IgD-negative memory B cell (primary cell): Measurements from ENCODE around the gene RASD1. TPM values are rescaled to one million over a fixed set of nuclear protein-coding genes. Genes with fewer than 3 reads are reported as not detected.
A peak's percentile ranks its signal among the peaks of the same experiment; 100 is the strongest.

Source experiments
- H3K27ac Mint-ChIP-seq, 3 donors: one replicate each; pipeline ENCODE4 v1.8.0; 2020 to 2022; ENCODE audit warnings: mild to moderate bottlenecking in 3 of 3, mixed read lengths in 3 of 3, moderate library complexity in 1 of 3
- H3K27me3 Mint-ChIP-seq: one replicate; pipeline ENCODE4 v1.8.0; 2021; ENCODE audit warnings: mixed read lengths
- H3K36me3 Mint-ChIP-seq: one replicate; pipeline ENCODE4 v1.8.0; 2020; ENCODE audit warnings: mild to moderate bottlenecking, mixed read lengths
- H3K4me1 Mint-ChIP-seq, 3 donors: one replicate each; pipeline ENCODE4 v1.8.0; 2020 to 2022; ENCODE audit warnings: mixed read lengths in 3 of 3, mild to moderate bottlenecking in 1 of 3
- H3K4me3 Mint-ChIP-seq, 4 donors: one replicate each; pipeline ENCODE4 v1.8.0; 2020 to 2022; ENCODE audit warnings: mild to moderate bottlenecking in 4 of 4, mixed read lengths in 4 of 4, moderate library complexity in 3 of 4
- H3K9me3 Mint-ChIP-seq, 3 donors: one replicate each; pipeline ENCODE4 v1.8.0; 2020 to 2021; ENCODE audit warnings: mixed read lengths in 3 of 3, mild to moderate bottlenecking in 1 of 3
- polyA plus RNA-seq: library from polyadenylated mRNA; unstranded; fragments of 300-500 nt; fragmentation: Illumina TruSeq; gene quantifications from one replicate; pipeline ENCODE4 v1.2.3, GENCODE V29; 2021

The RASD1 gene, protein sequence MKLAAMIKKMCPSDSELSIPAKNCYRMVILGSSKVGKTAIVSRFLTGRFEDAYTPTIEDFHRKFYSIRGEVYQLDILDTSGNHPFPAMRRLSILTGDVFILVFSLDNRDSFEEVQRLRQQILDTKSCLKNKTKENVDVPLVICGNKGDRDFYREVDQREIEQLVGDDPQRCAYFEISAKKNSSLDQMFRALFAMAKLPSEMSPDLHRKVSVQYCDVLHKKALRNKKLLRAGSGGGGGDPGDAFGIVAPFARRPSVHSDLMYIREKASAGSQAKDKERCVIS
- polyA plus RNA-seq, result 0.73 TPM

DNA sequence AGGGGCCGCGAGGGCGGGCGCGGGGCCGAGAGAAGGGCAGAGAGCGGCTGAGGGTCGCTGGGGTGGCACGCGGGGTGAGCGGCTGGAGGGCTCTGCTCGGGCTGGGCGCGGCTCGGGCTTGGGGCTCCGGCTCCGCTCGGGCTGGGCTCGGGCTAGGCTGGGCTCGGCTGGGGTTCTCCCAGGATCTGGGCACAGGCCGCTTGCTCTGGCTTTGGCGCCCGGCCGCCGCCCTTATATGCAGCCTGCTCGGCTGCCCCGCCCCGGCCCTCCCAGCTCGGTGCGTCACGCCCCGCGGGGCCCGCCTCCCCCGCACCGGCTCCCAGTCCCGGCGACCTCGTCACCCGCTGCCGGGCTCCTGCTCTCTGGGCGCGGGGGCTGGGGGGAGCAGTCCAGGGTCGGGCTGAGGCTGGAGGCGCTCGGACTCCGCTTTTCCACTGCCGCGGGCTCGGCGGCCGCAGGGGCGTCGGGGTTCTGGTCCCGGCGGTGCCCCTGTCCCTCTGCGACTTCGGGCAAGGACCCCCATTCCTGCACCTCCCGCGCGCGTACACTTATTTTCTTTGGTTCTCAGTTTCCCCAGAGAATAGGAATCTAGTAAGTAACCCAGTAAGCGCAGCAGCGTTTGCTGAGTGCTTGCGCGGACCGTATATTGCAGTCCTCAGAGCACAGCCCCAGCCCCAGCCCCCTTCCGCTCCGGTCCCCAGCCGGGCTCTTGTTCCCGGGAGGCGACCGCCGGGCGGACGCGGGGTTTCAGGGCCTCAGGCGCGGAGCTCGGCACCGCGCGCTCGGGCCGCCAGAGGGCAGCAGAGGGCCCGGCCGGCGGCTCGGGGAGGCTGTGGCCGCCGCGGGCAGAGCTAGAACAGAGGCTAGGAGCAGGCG is at the start of gene RASD1:
TSS of gene RASD1 (minus strand) at position 207 of the 876 bp plus-strand sequence. CDS start 214 bp downstream, outside the sequence.
- Mint-ChIP-seq H3K4me1 (peaks cover 0 to 9% (median 8%) of the 10 kb centered on the region in 3 donors), H3K4me3 (peak within 1 kb of the TSS; percentile 77 to 95 (median 85)), H3K9me3 (no peaks in the 10 kb centered on the region), H3K36me3 (no peaks in the 10 kb centered on the region), H3K27ac (no peak within 1 kb of the TSS), H3K27me3 (peaks cover 16% of the 10 kb centered on the region)

DNA sequence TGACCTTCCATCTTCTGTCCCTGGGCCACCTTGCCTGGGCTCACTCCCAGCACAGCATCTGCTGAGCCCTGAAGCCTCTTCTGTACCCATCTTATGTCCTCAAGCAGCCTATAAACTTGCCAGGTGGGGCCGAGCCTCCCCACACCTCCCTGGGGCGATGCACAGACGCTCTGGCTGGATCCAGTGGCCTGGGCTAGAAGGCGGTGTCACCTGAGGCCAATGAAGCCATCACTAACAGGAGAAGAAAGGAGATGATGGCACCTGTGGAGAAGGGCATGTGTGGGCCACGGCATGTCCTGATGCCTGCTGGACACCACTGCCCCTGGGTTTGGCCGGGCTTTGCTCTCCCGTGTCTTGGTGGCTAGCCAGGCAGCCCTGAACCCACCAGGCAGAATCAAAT is 49.8 kb upstream of the RASD1 start:
- no peak overlapping the region for H3K27ac Mint-ChIP-seq
- H3K9me3 Mint-ChIP-seq, result no peaks in the 10 kb centered on the region
- no peaks in the 10 kb centered on the region for H3K27me3 Mint-ChIP-seq

DNA sequence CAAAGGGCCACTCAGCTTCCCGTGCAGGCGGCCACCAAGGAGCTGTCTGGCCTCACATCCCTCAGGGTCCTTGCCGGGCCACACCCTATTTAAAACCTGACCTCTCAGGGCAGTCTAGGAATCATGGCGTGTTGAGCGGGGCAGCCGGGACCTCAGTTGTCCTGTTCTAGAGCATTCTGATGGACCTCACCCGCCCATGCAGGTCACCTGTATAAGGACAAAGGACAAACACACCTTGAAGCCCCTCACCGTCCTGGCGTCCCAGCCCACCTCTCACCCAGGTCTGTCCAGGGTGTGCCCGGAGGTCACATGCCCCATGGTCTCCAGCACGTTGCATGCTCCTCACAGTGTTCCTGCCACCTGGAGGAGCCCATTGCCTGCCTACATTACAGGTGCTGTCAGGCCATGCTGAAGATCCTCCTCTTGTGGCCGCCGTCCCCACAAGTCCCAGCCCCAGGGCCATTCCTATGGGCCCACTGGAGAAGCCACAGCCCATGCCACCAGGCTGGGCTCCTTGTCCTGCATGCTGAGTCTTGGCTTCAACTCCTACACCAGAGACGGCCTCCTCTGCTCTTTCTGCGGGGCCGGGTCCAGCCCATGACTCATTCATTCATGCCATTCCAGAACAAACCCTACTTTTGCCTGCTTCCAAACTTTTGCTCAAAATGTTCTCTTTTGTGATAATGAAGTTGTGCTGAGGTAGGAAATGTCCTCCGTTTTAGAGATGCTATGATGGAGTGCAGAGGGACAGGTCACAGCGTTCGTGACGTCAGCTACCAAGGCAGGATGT is 49.0 kb upstream of the RASD1 start:
- Mint-ChIP-seq H3K36me3 (peaks cover 5% of the 10 kb centered on the region), H3K27ac (peak overlapping the region in 1 of 3 donors; percentile 31), H3K9me3 (no peaks in the 10 kb centered on the region), H3K4me3 (no peak overlapping the region), H3K4me1 (peaks cover 0 to 2% (median 0%) of the 10 kb centered on the region in 3 donors), H3K27me3 (no peaks in the 10 kb centered on the region)

More for the DNA sequence above, 49.8 kb upstream of the RASD1 start:
- Mint-ChIP-seq H3K36me3 (peaks cover 8% of the 10 kb centered on the region), H3K4me3 (no peak overlapping the region), H3K4me1 (peaks cover 0 to 2% (median 0%) of the 10 kb centered on the region in 3 donors)

DNA sequence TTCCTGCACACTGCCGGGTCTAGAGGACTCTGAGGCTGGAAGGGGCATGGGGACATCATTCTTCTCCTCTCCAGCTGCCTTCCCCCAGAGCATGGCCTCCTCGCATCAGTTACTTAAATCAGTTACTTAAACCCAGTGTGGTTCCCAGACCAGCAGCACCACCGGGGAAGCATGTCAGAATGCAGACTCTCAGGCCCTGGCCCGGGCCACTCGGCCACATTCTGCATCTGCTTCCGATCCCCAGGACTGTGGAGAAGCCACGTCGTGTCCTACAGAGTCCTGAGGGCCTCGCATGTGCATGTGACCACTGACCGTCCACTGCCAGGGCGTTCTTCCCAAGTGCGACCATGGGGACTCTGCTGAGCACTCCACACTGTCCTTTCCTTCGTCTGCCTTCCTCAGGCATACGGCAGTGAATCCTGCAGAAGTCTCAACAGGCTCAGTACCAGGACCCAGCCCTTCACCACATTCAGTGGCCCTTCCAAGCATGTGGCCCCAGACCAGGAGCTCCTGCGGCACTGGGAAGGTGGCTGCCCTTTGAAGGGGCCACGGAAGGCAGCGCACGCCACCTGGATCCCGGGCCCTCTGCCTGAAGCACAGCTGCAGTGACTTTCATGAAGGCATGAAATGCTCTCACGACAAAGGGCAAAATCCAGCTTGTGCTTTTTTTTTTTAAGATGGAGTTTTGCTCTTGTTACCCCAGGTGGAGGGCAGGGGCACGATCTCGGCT is 46.9 kb upstream of the RASD1 start:
- Mint-ChIP-seq H3K36me3 (peaks cover 5% of the 10 kb centered on the region), H3K27ac (no peak overlapping the region), H3K4me1 (peaks cover 0 to 2% (median 0%) of the 10 kb centered on the region in 3 donors), H3K9me3 (no peaks in the 10 kb centered on the region), H3K4me3 (no peak overlapping the region), H3K27me3 (no peaks in the 10 kb centered on the region)

DNA sequence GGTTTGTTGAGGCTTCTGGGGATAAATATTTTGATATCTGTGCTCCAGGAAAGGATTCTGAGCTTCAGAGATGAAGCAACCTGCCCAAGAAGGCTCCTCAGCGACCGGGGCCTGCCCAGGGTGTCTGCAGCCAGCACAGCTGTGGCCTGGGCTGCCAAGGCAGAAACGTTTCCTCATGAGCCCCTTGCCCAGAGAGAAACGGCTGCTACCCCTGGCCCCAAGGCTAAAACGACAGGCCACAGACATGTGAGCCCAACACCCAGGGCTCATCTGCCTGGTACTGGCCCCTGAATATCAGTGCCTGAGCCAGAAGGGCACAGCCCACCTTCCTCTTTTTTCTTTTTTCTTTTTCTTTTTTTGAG is 45.4 kb upstream of the RASD1 start:
- H3K4me1 Mint-ChIP-seq, result no peaks in the 10 kb centered on the region
- H3K9me3 Mint-ChIP-seq, result no peaks in the 10 kb centered on the region
- H3K27me3 Mint-ChIP-seq, result no peaks in the 10 kb centered on the region
- peaks cover 2% of the 10 kb centered on the region for H3K36me3 Mint-ChIP-seq
- no peak overlapping the region for H3K4me3 Mint-ChIP-seq
- H3K27ac Mint-ChIP-seq, result no peak overlapping the region

DNA sequence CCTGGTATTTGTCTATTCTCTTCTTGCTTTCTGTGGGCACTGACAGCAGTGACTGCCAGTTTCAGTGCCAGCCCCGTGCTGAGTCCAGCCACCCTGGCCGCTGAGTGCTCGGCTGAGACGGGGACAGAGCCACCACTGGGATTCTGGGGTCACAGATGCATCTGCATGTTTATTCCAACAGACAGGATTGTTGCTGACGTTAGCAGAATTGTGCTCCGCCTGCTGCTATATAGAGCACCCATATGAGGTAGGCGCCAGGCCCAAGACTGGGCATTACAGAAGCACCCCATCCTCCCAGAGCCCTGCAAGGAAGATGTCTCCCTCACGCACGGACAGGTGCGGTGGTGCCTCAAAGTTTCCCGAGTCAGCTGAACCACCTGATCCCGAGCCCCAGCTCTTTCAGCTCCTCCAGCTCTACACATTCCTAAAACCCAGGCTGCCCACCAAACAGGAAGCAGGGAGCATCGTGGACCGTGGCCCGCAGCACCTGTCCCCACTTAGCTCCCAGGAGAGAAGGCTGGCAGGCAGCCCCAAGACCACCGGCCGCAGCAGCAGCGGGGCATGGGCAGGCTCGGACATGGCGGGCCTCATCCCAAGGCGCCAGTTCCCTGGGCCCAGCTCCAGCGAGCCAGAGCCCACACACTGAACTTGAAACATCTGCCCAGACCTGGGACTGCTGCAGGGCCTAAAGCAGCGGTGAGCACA is 44.9 kb upstream of the RASD1 start:
- H3K27ac Mint-ChIP-seq, result no peak overlapping the region
- H3K27me3 Mint-ChIP-seq, result peaks cover 1% of the 10 kb centered on the region

DNA sequence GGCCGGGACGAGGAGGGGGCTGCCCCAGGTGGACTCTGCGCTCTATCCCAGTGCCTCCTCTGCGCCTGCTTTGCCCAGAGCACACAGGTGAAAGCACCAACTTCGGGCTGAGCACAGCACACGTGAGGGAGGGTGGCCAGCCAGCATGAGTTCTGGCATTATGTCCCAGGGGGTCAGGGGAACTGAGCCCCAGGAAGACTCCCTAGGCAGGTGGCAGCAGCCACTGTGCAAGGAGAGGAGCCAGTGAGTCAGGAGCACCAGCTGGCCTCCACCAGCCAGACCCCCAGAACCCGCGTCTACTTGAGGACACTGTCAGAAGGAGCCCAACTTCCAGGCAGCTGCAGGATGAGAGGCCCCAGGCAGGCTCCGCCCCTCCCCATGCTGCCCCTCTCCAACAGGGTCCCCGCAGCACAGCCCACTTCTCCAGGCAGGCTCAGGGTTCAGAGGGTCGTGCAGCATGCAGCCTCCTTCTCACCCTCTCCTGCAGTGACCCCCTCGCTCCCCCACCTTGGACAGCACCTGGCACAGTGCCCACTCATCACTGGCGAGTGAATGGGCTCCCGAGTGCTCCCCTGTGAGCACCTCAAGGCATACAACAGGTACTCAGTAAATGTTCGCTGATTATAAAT is 44.2 kb upstream of the RASD1 start:
- Mint-ChIP-seq H3K4me1 (no peaks in the 10 kb centered on the region), H3K36me3 (peaks cover 2% of the 10 kb centered on the region), H3K9me3 (no peaks in the 10 kb centered on the region), H3K27ac (no peak overlapping the region), H3K4me3 (no peak overlapping the region), H3K27me3 (peaks cover 1% of the 10 kb centered on the region)

More for the DNA sequence above, 44.9 kb upstream of the RASD1 start:
- H3K4me1 Mint-ChIP-seq, result no peaks in the 10 kb centered on the region
- H3K9me3 Mint-ChIP-seq, result no peaks in the 10 kb centered on the region
- H3K4me3 Mint-ChIP-seq, result no peak overlapping the region
- peaks cover 2% of the 10 kb centered on the region for H3K36me3 Mint-ChIP-seq

DNA sequence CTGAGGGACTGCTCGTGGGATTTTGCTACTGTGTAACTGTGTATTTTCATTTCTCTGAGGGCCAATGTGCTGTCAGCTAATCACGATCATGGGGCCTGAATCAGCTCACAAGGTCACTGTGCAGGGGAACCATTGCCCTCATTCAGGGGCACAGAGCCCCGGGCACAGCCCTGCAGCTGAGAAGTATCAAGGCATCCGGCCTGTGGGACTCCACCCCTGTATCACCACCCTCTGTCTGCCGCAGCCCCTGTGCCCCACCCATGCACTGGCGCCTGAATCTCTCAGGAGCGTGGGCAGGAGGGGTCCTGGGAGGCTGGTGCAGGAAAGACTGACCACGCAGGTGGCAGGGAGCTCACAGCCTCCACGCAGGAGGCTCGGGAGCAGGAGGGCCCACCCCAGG is 43.4 kb upstream of the RASD1 start:
- Mint-ChIP-seq H3K36me3 (peaks cover 2% of the 10 kb centered on the region), H3K9me3 (no peaks in the 10 kb centered on the region), H3K4me3 (no peak overlapping the region), H3K4me1 (no peaks in the 10 kb centered on the region), H3K27ac (no peak overlapping the region), H3K27me3 (peaks cover 1% of the 10 kb centered on the region)

DNA sequence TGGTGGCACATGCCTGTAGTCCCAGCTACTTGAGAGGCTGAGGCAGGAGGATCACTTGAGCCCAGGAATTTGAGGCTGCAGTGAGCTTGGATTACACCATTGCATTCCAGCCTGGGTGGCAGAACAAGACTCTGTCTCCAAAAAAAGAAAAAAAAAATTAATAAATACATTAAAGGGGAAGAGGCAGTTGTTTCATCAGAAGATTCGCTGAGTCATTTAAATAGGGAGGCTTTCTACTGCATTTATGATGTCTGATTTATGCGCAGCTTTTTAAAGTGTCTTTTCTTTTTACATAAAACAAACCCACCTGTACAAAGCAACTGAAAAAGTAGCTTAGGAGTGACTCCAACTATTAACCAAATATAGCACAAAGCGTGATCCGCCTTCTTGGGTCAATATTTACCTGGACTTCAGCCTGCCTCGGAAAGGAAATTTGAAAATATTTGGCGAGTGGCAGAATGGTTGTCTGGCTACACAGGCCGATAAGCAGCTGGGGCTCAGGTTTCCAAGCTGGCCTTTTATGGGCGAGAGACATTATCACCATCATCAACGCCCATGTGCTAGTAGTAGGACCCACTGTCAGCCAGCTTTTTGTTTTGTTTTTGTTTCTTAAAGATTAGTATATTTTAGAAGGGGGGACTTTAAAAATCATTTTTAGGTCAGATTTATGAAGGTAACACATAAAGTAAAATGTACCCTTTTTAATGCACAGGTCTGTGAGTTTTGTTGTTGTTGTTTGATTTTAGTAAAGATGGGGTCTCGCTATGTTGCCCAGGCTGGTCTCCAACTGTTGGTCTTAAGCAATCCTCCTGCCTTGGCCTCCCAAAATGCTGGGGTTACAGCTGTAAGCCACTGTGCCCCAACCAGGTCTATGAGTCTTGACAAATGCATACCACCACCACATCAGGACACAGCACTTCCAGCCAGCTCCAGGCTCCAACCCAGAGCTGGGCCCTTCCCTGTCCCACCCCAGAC is 42.5 kb upstream of the RASD1 start:
- Mint-ChIP-seq H3K9me3 (no peaks in the 10 kb centered on the region), H3K4me3 (no peak overlapping the region), H3K36me3 (peaks cover 2% of the 10 kb centered on the region), H3K4me1 (no peaks in the 10 kb centered on the region), H3K27me3 (peaks cover 1% of the 10 kb centered on the region), H3K27ac (no peak overlapping the region)

DNA sequence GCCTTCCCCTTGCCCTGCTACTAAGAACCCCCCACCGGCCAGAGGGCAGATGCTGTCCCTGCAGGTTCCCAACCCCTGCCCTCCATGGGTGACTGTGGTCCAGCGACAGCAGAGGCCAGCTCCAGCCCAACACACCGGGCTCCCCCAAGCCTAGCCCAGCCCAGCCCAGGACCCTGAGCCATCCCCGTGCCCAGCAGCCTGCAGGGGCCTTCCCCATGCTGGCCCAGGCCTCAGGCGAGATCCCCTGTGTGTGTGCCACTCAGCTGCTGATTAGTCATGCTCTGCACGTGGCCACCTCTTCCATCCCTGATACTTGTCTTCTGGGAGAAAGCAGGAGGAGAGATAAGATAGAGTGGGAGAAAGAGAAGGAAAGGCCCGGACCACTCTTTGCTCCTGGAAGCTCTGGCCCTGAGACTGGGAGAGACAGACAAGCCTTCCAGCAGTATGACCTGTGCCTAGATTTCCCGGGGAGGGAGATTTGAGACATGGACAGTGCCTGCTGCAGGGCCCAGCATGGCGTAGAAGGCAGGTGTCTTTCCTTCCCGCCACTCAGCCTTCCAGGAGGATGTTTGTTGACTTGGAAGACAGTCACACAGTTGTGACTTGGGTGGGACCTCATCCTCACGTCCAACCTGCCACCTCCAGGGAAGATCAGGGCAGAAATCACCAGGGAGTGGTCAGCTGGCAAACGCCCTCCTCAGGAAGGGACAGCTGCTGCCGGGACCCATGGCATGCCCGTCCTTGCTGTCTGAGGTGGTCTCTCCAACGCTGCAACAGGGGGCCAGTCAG is 41.3 kb upstream of the RASD1 start:
- peaks cover 1% of the 10 kb centered on the region for H3K27me3 Mint-ChIP-seq
- peaks cover 0 to 2% (median 0%) of the 10 kb centered on the region in 3 donors for H3K4me1 Mint-ChIP-seq
- H3K9me3 Mint-ChIP-seq, result no peaks in the 10 kb centered on the region
- H3K36me3 Mint-ChIP-seq, result peaks cover 2% of the 10 kb centered on the region
- no peak overlapping the region for H3K4me3 Mint-ChIP-seq
- no peak overlapping the region for H3K27ac Mint-ChIP-seq

DNA sequence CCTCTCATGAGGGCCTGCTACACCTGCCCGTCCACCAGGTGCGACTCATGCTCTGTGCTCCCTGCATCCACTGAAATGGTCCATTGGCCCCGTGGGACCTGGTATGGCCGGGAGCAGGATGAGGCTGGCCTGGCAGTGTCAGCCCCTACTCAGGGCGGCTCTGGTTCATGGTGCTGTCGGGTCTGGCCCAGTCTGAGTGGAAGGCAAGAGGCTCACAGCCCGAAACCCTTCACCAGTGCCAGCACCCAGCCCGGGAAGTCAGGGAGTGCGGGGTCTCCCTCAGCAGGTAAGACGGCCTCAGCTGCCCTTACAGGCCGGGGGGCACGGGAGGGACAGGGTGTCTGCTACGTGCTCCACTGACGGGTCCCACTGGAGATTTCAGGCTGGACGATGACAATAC is 40.5 kb upstream of the RASD1 start:
- no peaks in the 10 kb centered on the region for H3K36me3 Mint-ChIP-seq
- no peak overlapping the region for H3K27ac Mint-ChIP-seq
- peaks cover 1% of the 10 kb centered on the region for H3K27me3 Mint-ChIP-seq
- no peak overlapping the region for H3K4me3 Mint-ChIP-seq
- H3K9me3 Mint-ChIP-seq, result no peaks in the 10 kb centered on the region
- H3K4me1 Mint-ChIP-seq, result peaks cover 0 to 2% (median 0%) of the 10 kb centered on the region in 3 donors

DNA sequence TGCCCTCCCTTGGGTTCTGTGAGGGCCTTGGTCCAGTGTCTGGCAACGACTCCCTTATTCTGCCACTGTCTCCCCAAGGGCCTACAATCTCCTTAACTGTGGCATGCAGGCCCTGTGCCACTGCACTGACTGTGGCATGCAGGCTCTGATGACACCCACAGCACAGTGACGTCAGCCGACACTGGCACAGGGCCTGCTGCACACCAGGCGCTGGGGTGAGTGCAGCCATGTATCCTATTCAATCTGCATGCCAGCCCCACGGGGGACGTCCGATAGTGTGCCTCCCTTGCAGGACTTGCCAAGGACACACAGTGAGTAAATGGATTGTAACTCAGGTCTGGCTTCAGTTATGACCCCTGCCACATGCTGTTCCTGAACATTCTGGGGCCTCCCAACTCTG is 39.8 kb upstream of the RASD1 start:
- Mint-ChIP-seq H3K27ac (no peak overlapping the region), H3K27me3 (peaks cover 1% of the 10 kb centered on the region), H3K4me3 (no peak overlapping the region), H3K9me3 (no peaks in the 10 kb centered on the region), H3K4me1 (peaks cover 0 to 2% (median 0%) of the 10 kb centered on the region in 3 donors), H3K36me3 (no peaks in the 10 kb centered on the region)
